ENCODE measurements around the gene GTF2H1. TPM values are rescaled to one million over a fixed set of nuclear protein-coding genes. Genes with fewer than 3 reads are reported as not detected.

Gene GTF2H1
- total RNA-seq, 1 experiment from 2014 or later, result 83.4 TPM

- Mint-ChIP-seq H3K4me1 (ENCODE audit: insufficient read depth, unreplicated experiment) (peaks cover 6% of the 10 kb centered on the region), H3K27ac (ENCODE audit: low read depth, unreplicated experiment) (no peak overlapping the region), H3K27me3 (ENCODE audit: insufficient read depth, unreplicated experiment) (no peaks in the 10 kb centered on the region), H3K36me3 (ENCODE audit: insufficient read depth, unreplicated experiment) (peaks cover 8% of the 10 kb centered on the region), H3K9me3 (ENCODE audit: unreplicated experiment) (no peaks in the 10 kb centered on the region), H3K4me3 (ENCODE audit: unreplicated experiment) (no peak overlapping the region)
- no peak for TF ChIP-seq CTCF (IDR thresholded peaks at IDR 0.05; ENCODE audit: unreplicated experiment)
- intact Hi-C loops (cut with micrococcal nuclease), result loop anchor here (5.0 kb wide), 1 partner anchor 130 kb away; no protein-coding TSS in a partner anchor
- ChIA-PET POLR2A (interaction anchor here (0.8 to 3.2 kb wide), 3 partner anchors 12 to 261 kb away, joined by 4 to 13 read pairs (median 4); partner anchors contain the start of gene LDHA), CTCF (interaction anchor here (0.6 to 0.7 kb wide), 3 partner anchors 144 to 887 kb away, joined by 3 to 4 read pairs (median 3); no protein-coding TSS in a partner anchor)
- BruUV-seq (replicated peaks), result no TSS peak
- no peak for DNase-seq (ENCODE audit: unreplicated experiment)
Measured at GRCh38 chr11:18372201-18372600, 49.8 kb downstream of the GTF2H1 start.

GRCh38 chr11:18374956-18375355, 52.6 kb downstream of the GTF2H1 start:
- intact Hi-C loops (cut with micrococcal nuclease), result loop anchor here (5.0 kb wide), 2 partner anchors 133 to 258 kb away; no protein-coding TSS in a partner anchor
- Mint-ChIP-seq H3K36me3 (ENCODE audit: insufficient read depth, unreplicated experiment) (peaks cover 4% of the 10 kb centered on the region), H3K27me3 (ENCODE audit: insufficient read depth, unreplicated experiment) (no peaks in the 10 kb centered on the region), H3K27ac (ENCODE audit: low read depth, unreplicated experiment) (no peak overlapping the region), H3K4me1 (ENCODE audit: insufficient read depth, unreplicated experiment) (no peaks in the 10 kb centered on the region), H3K4me3 (ENCODE audit: unreplicated experiment) (no peak overlapping the region), H3K9me3 (ENCODE audit: unreplicated experiment) (no peaks in the 10 kb centered on the region)
- CTCF ChIA-PET, result interaction anchor here (0.6 to 0.9 kb wide), 3 partner anchors 192 to 428 kb away, joined by 3 to 4 read pairs (median 4); no protein-coding TSS in a partner anchor
- POLR2A ChIA-PET, result interaction anchor here (3.2 kb wide), 1 partner anchor 20 kb away, joined by 13 read pairs; the partner anchor contains the start of gene LDHA
- DNase-seq (ENCODE audit: unreplicated experiment), result no peak
- TF ChIP-seq CTCF (IDR thresholded peaks at IDR 0.05; ENCODE audit: unreplicated experiment), result no peak
- no TSS peak for BruUV-seq (replicated peaks)

- no peaks in the 10 kb centered on the region for H3K27me3 Mint-ChIP-seq (ENCODE audit: insufficient read depth, unreplicated experiment)
- H3K27ac Mint-ChIP-seq (ENCODE audit: low read depth, unreplicated experiment), result no peak overlapping the region
- CTCF ChIA-PET, result interaction anchor here (0.5 kb wide), 1 partner anchor 13 kb away, joined by 4 read pairs; no protein-coding TSS in a partner anchor
- POLR2A ChIA-PET, result interaction anchor here (0.6 kb wide), 2 partner anchors 9 to 22 kb away, joined by 3 to 4 read pairs; no protein-coding TSS in a partner anchor
- no peak for TF ChIP-seq CTCF (IDR thresholded peaks at IDR 0.05; ENCODE audit: unreplicated experiment)
- no peak for DNase-seq (ENCODE audit: unreplicated experiment)
- no peaks in the 10 kb centered on the region for H3K4me1 Mint-ChIP-seq (ENCODE audit: insufficient read depth, unreplicated experiment)
- BruUV-seq (replicated peaks), result no TSS peak
- no peak overlapping the region for H3K4me3 Mint-ChIP-seq (ENCODE audit: unreplicated experiment)
- intact Hi-C loops (cut with micrococcal nuclease), result loop anchor here (5.0 kb wide), 1 partner anchor 259 kb away; no protein-coding TSS in a partner anchor
- no peaks in the 10 kb centered on the region for H3K9me3 Mint-ChIP-seq (ENCODE audit: unreplicated experiment)
- H3K36me3 Mint-ChIP-seq (ENCODE audit: insufficient read depth, unreplicated experiment), result peaks cover 4% of the 10 kb centered on the region
Measured at GRCh38 chr11:18375941-18376340, 53.6 kb downstream of the GTF2H1 start.

GRCh38 chr11:18379201-18379600, 56.8 kb downstream of the GTF2H1 start:
- ChIA-PET POLR2A (interaction anchor here (1.8 kb wide), 1 partner anchor 16 kb away, joined by 8 read pairs; no protein-coding TSS in a partner anchor), CTCF (no interaction called here)
- H3K4me3 Mint-ChIP-seq (ENCODE audit: unreplicated experiment), result no peak overlapping the region
- no peak for TF ChIP-seq CTCF (IDR thresholded peaks at IDR 0.05; ENCODE audit: unreplicated experiment)
- no peaks in the 10 kb centered on the region for H3K36me3 Mint-ChIP-seq (ENCODE audit: insufficient read depth, unreplicated experiment)
- no peak for DNase-seq (ENCODE audit: unreplicated experiment)
- BruUV-seq (replicated peaks), result no TSS peak
- H3K27ac Mint-ChIP-seq (ENCODE audit: low read depth, unreplicated experiment), result no peak overlapping the region
- intact Hi-C loops (cut with micrococcal nuclease), result loop anchor here (5.0 kb wide), 1 partner anchor 262 kb away; no protein-coding TSS in a partner anchor
- H3K9me3 Mint-ChIP-seq (ENCODE audit: unreplicated experiment), result no peaks in the 10 kb centered on the region
- H3K4me1 Mint-ChIP-seq (ENCODE audit: insufficient read depth, unreplicated experiment), result peaks cover 18% of the 10 kb centered on the region
- H3K27me3 Mint-ChIP-seq (ENCODE audit: insufficient read depth, unreplicated experiment), result no peaks in the 10 kb centered on the region
